Subcutaneous adipose tissue (tissue), 4 donors: ENCODE results near the gene IL31RA. TPM values are rescaled to one million over a fixed set of nuclear protein-coding genes. Genes with fewer than 3 reads are reported as not detected.

ENCODE experiments used
- CTCF ChIP-seq: fragments of 450-650 bp; IDR thresholded peaks from one replicate; pipeline ENCODE4 v1.5.1; 2016; ENCODE audit warnings: low read depth, mild to moderate bottlenecking, control low read depth, antibody characterized with exemption, moderate library complexity
- total RNA-seq, 4 donors: library from RNA; depleted of rRNA; stranded (reverse); fragments of >200 nt; gene quantifications; one replicate each; pipeline ENCODE4 v1.1.0, GENCODE V29; 2016

The IL31RA gene
- total RNA-seq, 4 donors from 2014 or later, result not detected

GRCh38 chr5:55926476-55926875, 75.3 kb downstream of the IL31RA start:
- TF ChIP-seq CTCF, result no peak

- no peak for TF ChIP-seq CTCF
Measured at GRCh38 chr5:55927861-55928655, 76.9 kb downstream of the IL31RA start.

- no peak for TF ChIP-seq CTCF
Measured at GRCh38 chr5:55929020-55929799, 78.1 kb downstream of the IL31RA start.

- TF ChIP-seq CTCF, result no peak
Measured at GRCh38 chr5:55932700-55933099, 81.5 kb downstream of the IL31RA start.

GRCh38 chr5:55933377-55934114, 82.4 kb downstream of the IL31RA start:
- no peak for TF ChIP-seq CTCF

GRCh38 chr5:55934115-55934613, 83.0 kb downstream of the IL31RA start:
- TF ChIP-seq CTCF, result no peak
